ENCODE data around the gene ILF3.
"Not testable (repeated sequence)": the region's sequence is repeated elsewhere in the genome, so short reads cannot be mapped to it uniquely, and the experiment has no call there.

ILF3 gene

DNA sequence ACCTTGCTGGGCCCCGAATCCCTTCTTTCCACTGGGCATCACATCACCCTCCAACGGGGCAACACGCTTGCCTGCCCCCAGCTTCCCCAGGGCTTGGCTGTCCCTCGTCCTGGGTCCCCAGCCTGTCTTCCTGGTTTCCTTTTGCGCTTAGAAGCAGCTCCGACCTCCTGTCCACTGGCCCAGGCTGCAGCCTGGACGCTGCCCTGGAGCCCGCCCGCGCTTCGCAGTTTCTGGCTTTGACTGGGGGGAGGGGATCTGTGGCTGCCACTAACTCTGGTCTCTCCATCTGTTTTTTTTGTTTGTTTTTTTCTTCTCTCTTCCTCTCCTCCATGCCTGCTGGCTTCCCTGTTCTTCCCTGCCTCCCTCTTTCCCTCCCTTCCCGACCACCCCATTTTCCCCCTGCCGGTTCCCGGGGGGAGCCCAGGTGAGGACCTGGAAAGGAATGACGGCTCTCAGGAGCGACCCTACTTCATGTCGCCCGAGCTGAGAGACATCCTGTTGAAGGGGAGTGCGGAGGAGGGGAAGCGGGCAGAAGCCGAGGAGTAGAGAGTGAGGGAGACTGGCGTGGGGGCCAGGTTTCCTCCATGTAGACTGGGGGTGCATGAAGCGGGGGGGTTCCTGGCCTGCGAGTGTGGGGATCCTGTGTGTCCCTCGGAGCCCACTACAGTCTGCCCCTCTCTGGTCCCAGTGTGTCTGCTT, 11.5 kb upstream of the ILF3 start:
- no peak for DNase-seq (ENCODE audit: low read depth)

GRCh38 chr19:10643172-10643967, 10.8 kb upstream of the ILF3 start:
- no peak for DNase-seq (ENCODE audit: low read depth)

- DNase-seq (ENCODE audit: low read depth), result no peak
Measured at GRCh38 chr19:10643968-10644259, 10.2 kb upstream of the ILF3 start.

DNA sequence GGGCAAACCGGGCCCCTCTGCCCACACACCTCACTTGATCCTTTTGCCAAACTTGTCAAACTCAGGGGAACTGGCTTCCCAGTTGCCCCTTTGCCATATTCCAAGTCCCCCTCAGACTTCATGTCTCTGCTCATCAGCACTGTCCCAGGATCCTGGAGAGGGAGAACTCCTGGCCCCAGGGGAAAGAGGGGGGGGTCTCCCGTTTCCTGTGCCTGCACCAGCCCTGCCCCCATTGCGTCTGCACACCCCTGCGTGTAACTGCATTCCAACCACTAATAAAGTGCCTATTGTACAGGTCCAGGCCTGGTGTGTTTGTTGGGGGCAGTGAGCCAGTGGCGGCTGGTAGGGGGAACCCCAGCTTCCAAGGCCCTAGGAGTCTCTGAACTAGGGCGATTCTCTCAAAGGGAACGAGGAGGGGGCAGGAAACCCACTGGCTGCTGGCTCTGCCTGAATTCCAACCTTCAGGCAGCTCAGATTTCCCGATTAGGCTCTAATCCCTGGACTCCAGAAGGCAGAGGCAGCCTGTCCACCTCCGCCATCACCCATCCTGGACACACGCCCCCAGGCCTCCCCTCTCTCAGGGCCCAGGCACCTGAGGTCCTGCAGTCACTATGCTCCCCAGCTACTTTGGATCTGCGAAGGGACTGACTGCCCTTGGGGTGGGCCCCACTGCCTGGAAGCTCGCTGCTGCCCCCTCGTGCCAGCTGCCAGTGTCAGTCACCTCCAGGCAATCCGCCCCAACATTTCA, 9.7 kb upstream of the ILF3 start:
- peak; percentile 76 for DNase-seq (ENCODE audit: low read depth)

GRCh38 chr19:10646456-10647159, 7.5 kb upstream of the ILF3 start:
- no peak for DNase-seq (ENCODE audit: low read depth)

GRCh38 chr19:10648360-10648759, 5.8 kb upstream of the ILF3 start:
- DNase-seq (ENCODE audit: low read depth), result no peak

GRCh38 chr19:10651851-10652250, 2.3 kb upstream of the ILF3 start:
- no peak for DNase-seq (ENCODE audit: low read depth)

GRCh38 chr19:10653482-10653731, 739 bp upstream of the ILF3 start:
- DNase-seq (ENCODE audit: low read depth), result no peak

DNA sequence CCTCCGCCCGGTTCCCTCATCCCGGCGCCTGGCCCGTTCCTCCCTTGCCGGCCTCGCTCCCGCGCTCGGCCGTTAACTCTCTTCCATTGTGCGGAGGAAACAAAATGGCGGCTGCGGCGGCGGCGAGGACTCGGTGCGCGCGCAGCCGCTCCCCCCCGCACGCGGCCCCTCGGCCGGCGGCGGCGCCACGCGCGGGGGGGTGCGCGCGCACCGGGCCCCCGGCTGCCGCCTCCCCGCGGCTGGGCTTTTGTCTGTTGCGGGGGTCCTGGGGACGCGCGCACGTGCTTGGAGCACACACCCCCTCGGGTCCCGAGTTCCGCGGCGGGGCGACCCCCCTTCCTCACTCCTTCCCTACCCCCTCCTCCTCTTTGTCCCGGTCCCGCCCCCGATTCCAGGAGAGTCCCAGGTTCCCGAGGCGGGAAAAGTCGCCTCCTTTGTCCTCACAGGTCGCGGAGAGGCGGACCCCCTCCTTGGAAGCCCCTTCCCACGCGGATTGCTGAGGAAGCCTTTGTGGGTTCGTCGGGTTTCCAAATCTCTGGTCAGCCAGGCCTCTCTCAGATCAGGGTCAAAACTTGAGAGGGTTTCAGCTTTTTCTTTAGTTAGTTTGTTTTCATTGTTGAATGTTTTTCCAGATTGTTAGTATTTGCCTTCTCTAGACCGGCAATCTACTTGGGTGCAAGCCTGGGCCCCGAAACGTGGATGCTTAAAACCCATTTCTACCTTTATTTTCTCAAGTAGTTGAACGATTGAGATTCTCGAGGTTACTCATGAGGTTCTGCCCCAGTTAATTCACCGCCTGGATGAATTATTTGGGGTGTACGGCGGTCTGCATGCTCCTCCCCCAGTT, 687 bp downstream of the ILF3 start:
- peak; percentile 55 for DNase-seq (ENCODE audit: low read depth)

DNA sequence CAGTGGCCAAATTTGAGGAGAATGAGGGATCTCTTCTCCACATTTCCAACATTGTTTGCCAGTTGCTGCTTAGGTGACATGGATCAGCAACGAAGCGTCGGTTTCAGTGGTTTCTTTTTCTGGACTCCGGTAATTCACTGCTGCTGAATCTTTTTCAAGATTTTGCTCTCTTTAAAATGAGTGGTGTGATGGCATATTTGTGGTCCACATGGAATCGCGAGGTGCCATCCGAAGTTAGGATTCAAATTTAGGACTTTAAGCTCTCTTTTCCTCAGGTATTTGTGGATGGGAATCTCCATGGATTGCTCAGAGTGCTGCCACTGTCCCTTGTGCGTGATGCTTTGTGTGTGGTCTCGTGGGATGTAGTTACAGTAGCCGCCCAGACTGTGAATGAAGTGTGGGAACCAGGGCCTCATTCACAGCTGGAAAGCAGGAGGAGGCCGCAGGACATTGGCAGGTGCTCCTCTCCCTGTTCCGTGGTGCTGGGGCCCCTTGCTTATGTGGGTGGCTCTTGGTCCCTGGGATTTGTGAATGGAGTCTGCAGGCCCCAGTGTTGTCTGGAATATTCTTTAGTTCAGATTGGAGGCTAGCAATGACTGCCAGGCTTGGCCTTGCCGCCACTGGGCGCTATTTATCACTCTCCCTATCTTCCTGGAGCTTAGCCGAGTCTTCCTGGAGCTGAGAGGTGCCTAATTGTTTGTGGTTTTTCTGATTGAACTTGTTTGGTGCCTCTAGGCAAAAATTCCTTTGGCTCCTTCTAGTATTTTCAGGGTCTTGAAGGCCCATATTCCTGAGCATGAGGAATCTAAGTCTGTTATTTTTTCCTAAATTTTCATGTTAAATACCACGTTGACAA, 1.5 kb downstream of the ILF3 start:
- DNase-seq (ENCODE audit: low read depth), result no peak

- DNase-seq (ENCODE audit: low read depth), result no peak
Measured at GRCh38 chr19:10660346-10660745, 6.2 kb downstream of the ILF3 start.

DNA sequence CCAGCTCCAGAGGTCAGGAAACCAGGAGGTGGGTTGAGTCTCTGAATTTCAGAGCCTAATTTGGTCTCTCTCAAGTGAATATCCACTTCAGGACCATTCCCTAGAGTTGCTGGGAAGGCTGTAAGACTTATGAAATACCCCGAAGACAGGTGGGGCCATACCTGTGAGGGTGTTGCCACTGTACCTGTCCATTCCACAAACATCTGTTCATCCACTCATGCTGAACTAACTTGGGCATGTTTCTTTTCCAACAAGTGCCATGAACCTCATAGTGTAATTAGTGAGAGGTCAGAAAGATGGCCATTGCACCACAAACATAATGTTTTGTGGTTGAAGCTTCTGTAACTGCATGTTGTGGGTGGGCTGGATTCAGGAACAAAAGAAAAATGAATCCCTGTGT, 7.8 kb downstream of the ILF3 start:
- no peak for DNase-seq (ENCODE audit: low read depth)

DNA sequence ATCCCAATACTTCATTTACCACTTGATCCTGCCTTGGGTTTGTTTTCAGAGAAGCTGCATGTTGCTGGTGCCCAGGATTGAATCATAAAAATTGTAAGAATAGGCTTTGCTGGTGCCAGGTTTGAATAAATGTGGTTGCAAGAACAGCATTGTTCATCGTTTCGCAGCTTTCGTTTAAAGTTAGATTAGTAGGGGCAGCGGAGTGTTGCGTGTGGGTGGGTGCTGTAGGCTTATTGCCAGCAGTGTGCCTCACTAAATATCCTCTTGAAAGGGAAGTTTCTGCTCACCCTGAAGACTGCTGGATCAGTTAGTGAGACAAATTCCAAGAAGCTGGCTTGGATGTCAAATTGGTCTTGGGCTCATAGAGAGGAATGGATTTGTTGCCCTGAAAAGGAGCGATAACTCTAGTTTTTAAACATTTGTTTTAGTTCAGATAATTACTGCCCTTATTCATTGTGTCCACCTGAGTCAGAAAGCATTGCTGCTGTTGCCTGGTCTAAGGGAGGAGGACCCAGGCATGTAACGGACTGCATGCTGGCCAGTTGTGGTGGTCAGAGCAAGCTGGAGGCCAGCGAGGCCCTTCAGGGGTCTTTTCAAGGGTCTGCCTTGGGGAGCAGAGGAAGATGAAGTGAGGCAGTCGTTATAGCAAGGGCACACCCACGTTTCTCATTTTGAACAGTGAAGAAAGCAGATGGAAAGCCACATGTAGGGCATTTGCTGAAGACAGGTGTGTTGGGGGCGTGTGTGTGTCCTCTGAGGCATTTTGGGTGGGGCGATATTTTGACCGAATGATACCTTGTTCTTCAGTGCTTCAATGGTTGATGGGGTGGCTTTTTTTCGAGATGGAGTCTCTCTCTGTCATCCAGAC, 8.5 kb downstream of the ILF3 start:
- DNase-seq (ENCODE audit: low read depth), result no peak

DNA sequence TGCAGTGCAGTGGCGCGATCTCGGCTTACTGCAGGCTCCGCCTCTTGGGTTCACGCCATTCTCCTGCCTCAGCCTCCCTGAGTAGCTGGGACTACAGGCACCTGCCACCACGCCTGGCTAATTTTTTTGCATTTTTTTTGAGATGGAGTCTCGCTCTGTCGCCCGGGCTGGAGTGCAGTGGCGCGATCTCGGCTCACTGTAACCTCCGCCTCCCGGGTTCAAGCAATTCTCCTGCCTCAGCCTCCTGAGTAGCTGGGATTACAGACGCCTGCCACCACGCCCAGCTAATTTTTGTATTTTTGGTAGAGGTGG, 9.1 kb downstream of the ILF3 start:
- not testable (repeated sequence) for DNase-seq (ENCODE audit: low read depth)

DNA sequence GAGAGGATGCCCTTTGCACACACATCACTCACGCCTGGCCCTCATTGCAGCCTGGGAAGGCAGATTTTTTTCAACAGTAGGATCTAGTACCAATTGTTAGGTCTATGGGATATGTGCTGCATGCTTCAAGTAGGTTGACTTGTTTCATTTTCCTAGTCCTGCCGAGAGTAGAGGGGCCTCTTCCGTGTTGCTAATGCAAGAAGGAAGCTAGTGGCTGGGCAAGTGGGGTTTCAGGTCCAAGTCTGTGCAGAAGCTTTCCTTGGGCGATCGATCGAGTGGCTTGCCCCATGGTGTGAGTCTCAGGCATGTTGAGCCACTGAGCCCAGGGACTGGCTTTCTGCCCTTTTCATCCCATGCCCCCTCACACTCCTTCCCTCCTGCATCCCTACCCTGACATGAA, 13.7 kb downstream of the ILF3 start:
- DNase-seq (ENCODE audit: low read depth), result no peak

DNA sequence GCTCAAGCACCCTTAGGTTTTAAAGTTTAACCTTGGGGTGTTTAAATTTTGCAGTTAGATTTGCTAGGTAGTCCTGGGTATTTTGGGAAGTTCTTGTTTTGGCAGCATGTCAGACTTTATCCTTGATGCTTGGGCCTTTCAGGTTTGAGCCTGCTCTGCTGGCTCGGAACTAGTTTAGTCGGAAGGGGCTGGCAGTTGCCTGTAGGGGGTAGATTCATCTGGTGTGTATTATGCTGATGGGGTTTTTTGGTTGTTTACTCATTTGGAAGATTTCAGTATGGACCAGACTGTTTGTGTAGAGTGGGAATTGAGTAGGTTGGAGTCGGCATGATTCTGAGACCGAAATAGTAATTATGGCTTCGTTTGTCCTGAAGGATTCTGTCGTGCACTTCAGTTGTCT, 15.1 kb downstream of the ILF3 start:
- no peak for DNase-seq (ENCODE audit: low read depth)

DNA sequence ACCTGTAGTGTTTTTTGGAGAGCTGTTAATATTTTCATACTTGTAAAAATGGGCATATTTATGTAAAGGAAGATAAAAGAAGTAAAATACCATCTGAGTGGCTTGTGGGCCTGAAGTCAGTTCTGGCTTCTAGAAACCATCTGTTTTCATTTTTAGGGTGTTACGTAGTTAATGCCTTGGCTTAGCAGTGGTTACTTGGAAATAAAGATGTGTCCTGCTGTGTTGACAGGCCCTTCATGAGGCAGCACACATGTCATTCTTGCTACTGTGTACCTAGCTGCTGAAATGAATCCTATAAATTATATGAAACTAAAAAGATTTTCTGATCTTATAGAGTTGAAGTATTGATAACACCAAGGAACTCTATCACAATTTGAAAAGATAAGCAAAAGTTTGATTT, 16.0 kb downstream of the ILF3 start:
- no peak for DNase-seq (ENCODE audit: low read depth)

GRCh38 chr19:10670876-10671804, 17.0 kb downstream of the ILF3 start:
- DNase-seq (ENCODE audit: low read depth), result no peak

GRCh38 chr19:10671922-10672321, 17.8 kb downstream of the ILF3 start:
- DNase-seq (ENCODE audit: low read depth), result not testable (repeated sequence)

All from activated T-helper 9 cell treated with anti-CD3 and anti-CD28 coated beads, Interleukin-2, amount 50 U/mL, for 16 hours (primary cell).